ENCODE measurements around the gene RAC2. TPM values are rescaled to one million over a fixed set of nuclear protein-coding genes. Genes with fewer than 3 reads are reported as not detected.

The RAC2 gene
- total RNA-seq, 1 donor from 2014 or later: 111 TPM

DNA sequence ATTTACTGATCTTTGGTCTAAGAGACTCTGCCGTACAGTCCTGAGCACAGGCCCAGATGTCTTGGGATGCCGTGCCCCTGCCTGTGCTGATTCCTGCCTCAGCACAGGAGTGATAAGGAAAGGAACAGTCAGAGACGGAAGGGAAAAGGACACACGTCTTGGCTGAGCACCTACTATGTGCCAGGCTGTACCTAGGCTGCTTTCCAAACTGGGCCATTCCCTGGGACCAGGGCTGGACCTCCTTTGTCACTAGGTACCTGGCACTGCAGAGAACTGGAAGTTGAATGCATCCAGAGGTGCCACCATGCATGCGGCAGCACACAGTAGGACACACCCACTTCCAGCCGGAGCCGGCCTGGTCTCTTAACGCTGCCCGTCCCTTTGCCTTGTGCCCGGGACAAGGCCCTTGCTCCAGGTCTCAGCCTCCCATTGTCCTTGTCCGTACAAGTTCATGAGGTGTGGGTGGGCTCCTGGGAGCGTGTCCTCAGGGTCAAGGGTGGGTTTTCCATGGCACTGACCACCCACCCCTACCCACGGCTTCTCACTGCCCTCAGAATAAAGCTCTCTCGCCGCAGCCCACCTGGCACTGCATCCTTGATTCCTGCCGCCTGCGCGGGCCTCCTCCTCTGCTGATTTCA lies 30.7 kb downstream of the RAC2 start:
- no peaks in the 10 kb centered on the region for H3K36me3 ChIP-seq
- TF ChIP-seq, protein P1, sequence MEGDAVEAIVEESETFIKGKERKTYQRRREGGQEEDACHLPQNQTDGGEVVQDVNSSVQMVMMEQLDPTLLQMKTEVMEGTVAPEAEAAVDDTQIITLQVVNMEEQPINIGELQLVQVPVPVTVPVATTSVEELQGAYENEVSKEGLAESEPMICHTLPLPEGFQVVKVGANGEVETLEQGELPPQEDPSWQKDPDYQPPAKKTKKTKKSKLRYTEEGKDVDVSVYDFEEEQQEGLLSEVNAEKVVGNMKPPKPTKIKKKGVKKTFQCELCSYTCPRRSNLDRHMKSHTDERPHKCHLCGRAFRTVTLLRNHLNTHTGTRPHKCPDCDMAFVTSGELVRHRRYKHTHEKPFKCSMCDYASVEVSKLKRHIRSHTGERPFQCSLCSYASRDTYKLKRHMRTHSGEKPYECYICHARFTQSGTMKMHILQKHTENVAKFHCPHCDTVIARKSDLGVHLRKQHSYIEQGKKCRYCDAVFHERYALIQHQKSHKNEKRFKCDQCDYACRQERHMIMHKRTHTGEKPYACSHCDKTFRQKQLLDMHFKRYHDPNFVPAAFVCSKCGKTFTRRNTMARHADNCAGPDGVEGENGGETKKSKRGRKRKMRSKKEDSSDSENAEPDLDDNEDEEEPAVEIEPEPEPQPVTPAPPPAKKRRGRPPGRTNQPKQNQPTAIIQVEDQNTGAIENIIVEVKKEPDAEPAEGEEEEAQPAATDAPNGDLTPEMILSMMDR (IDR thresholded peaks at IDR 0.05): no peak
- DNase-seq: peak; percentile 39
- H3K4me3 ChIP-seq: no peak overlapping the region
- ATAC-seq: no peak
- no peak overlapping the region for H3K27ac ChIP-seq
- intact Hi-C loops (cut with DNase I): no loop called here
- H3K4me1 ChIP-seq: no peaks in the 10 kb centered on the region
- no peaks in the 10 kb centered on the region for H3K9me3 ChIP-seq
- H3K27me3 ChIP-seq (ENCODE audit: low read depth): peaks cover 4% of the 10 kb centered on the region

DNA sequence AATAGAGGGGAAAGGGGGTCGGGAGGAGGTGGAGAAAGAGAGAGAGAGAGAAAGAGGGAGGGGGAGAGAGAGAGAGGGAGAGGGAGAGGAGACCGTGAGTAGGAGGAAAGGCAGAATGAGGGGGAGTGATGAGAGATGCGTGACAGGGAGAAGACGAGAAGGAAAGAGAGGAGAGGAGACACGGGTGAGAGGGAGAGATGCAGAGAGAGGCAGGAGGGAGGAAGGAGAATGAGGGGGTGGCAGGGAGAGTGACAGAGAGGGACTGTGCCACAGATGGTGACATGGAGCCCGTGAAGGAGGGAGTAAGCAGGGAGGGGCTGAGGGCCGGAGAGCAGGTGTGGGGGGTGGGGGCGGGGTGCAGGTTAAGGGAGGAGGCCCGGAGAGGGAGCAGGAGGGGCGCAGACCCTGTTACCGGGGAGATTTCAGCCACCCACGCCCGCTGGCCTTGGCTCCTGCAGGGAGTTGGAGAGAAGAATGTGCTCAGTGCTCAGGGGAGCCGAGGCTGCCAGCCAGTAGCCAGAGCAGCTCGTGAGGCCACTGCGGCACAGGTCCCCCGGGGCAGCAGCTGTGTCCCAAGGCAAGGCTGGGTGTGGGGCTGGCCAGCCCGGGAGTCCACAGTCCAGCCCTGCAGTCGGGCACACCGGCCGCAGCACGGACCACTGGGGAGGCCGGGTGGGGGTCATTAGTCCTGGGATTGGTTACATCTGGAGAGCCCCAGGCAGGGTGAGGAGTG lies 31.7 kb downstream of the RAC2 start, which contains the start of gene SSTR3:
Gene SSTR3, minus strand, starts transcription at position 304 of the 733 bp plus-strand sequence. CDS start 4,674 bp downstream, outside the sequence.
- TF ChIP-seq, protein P1 (IDR thresholded peaks at IDR 0.05): no peak

DNA sequence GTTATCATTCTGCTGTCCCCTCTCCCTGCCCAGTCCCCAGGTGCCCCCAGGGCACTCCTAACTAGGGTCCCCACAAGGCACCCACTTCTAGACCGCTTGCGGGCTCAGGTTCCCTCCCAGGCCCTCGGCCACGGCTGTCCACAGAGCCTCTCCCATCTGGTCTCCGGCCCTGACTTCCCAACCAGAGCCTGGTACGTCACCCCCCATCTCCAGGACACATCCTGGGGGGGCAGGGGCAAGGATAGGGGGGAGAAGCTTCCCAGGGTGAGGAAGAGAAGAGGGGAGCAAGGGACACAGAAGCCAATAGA lies 32.2 kb downstream of the RAC2 start:
- Histone ChIP-seq H3K9me3 (no peaks in the 10 kb centered on the region), H3K27me3 (ENCODE audit: low read depth) (peaks cover 4% of the 10 kb centered on the region), H3K36me3 (no peaks in the 10 kb centered on the region), H3K4me1 (no peaks in the 10 kb centered on the region), H3K4me3 (no peak overlapping the region), H3K27ac (no peak overlapping the region)
- no peak for ATAC-seq
- TF ChIP-seq, protein P1 (IDR thresholded peaks at IDR 0.05): no peak
- no peak for DNase-seq
- intact Hi-C loops (cut with DNase I): no loop called here

More for the DNA sequence above, 31.7 kb downstream of the RAC2 start, which contains the start of gene SSTR3:
- no peaks in the 10 kb centered on the region for H3K36me3 ChIP-seq
- intact Hi-C loops (cut with DNase I): no loop called here
- H3K9me3 ChIP-seq: no peaks in the 10 kb centered on the region
- H3K27me3 ChIP-seq (ENCODE audit: low read depth): peaks cover 4% of the 10 kb centered on the region
- DNase-seq (peak; percentile 32), ATAC-seq (no peak)
- H3K4me3 ChIP-seq: no peak within 1 kb of the TSS
- H3K4me1 ChIP-seq: no peaks in the 10 kb centered on the region
- no peak within 1 kb of the TSS for H3K27ac ChIP-seq

DNA sequence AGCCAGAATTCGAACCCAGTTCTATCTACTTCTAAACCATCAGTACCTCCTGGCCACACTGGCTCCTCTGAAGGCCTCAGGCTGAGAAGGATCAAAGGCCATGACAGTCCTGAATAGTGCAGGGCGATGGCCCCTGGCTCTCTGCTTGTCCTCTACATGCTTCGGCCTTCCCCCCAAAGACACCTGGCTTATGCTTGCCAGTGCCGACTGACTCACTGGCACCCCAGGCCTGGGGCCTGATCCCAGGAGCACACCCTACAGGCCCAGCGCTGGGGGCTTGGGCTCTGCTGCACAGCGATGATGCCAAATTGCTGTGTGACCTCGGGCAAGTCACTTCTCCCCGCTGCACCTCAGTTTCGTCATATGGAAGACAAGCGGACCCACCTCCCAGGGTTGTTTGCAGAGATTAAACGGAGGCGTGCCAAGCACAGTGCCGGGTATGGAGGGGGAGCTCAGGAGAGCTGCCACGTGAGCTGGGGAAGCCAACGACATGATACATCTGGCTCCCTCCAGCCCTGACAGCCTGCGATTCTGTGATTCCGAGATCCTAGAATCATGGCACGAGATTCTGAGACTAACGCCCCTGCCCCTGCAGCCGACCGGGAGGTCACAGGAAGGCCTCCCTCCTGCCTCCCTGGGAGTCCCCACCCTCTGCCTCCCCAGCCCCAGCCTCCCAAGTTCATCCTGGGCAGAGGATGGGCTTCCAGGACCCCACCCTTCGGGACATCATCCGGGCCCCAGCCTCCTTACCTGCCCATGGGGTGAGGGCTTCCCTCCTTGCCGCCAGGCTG lies 32.8 kb downstream of the RAC2 start:
- intact Hi-C loops (cut with DNase I): no loop called here
- TF ChIP-seq, protein P1 (IDR thresholded peaks at IDR 0.05): no peak
- no peaks in the 10 kb centered on the region for H3K4me1 ChIP-seq
- peaks cover 4% of the 10 kb centered on the region for H3K27me3 ChIP-seq (ENCODE audit: low read depth)
- no peaks in the 10 kb centered on the region for H3K36me3 ChIP-seq
- ATAC-seq (no peak), DNase-seq (peak; percentile 29)
- no peaks in the 10 kb centered on the region for H3K9me3 ChIP-seq
- H3K4me3 ChIP-seq: no peak overlapping the region
- H3K27ac ChIP-seq: no peak overlapping the region

DNA sequence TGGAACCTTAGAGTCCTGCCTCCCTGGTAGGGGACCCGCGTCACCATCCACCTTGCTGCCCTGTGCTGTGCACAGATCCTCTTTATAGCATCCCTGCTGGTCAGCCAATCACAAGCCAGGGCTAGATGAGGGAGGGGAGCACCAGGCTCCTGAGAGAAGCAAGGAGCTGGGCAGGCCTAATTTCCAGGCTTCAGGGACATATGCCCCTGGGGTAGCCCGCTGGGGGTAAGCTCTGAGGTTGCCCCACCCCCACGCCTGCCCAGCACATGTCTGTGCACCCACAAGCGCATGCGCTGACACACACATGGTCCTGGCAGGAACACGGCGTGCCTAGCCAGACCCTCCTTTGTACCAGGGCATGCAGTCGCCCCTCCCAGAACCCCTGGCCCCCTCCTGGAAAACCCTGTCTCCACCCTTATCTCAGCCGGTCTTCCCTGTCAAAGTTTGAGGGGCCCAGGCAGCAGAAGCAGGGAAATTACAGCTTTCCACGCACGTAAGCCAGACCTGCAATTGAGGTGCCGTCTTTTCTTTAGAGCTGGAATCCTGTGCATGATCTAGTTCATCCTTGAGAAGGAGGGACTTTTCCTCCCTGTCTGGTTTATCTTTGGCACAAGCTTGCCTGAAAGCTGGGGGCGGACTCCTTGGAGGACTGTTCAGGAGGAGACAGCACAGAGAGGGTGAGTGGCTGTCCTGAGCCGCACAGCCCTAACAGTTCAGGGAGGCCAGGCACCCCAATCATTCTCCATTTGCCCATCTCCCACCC lies 33.8 kb downstream of the RAC2 start:
- no peak overlapping the region for H3K27ac ChIP-seq
- TF ChIP-seq, protein P1 (IDR thresholded peaks at IDR 0.05): no peak

More for the DNA sequence above, 33.8 kb downstream of the RAC2 start:
- Histone ChIP-seq H3K36me3 (no peaks in the 10 kb centered on the region), H3K9me3 (no peaks in the 10 kb centered on the region), H3K4me3 (no peak overlapping the region), H3K27me3 (ENCODE audit: low read depth) (peaks cover 4% of the 10 kb centered on the region), H3K4me1 (no peaks in the 10 kb centered on the region)
- DNase-seq (peak; percentile 14), ATAC-seq (no peak)
- intact Hi-C loops (cut with DNase I): no loop called here
